Activated T-cell treated with anti-CD3 and anti-CD28 coated beads for 4 hours (primary cell): ENCODE data around the gene CENPP.

Source experiments
- DNase-seq: peaks from one replicate; pipeline ENCODE4 v3.0.0-alpha.2; 2020

The CENPP gene

DNA sequence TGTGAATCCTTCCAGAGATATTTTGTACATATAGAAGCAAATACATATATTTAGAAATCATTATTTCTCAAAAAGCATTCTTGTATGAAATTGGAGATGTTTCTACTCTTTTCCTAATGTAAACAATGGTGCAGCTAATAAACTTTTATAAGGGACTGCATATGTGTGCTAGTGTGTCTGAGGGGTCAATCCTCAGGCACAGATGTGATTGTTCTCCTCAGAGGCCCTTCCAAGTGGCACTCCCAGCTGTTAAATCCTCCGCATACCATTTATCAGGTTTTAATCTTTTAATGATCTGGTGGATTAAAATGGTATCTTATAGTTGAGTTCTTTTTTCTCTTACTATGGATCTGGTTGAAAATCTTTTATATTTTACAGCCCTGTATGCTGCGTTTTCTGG, 104.1 kb downstream of the CENPP start:
- DNase-seq: no peak

- DNase-seq: no peak
Observed at GRCh38 chr9:92432350-92432749, 106.6 kb downstream of the CENPP start.

DNA sequence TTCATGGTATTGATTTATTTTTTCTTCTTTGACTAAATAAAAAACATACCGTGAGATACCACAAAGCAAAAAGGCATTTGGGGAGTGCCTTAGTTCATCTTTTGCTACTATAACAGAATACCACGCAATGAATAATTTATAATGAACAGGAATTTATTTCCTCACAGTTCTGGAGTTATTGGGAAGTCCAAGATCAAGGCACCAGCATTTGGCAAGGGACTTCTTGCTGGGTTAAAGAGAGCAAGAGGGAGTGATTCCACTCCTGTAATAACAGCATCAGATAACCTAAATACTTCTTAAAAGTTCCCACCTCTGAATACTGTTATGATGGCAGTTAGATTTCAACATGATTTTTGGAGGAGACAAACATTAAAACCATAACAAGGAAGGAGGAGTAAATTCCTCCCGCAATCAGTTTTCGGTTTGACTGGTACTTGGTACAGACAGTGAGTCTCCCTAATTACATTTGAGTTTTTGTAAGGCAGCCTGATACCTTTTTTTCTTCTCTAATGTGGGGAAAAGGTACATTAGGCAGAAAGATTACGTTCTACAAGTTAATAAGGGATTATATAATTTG, 107.3 kb downstream of the CENPP start:
- DNase-seq: no peak

DNA sequence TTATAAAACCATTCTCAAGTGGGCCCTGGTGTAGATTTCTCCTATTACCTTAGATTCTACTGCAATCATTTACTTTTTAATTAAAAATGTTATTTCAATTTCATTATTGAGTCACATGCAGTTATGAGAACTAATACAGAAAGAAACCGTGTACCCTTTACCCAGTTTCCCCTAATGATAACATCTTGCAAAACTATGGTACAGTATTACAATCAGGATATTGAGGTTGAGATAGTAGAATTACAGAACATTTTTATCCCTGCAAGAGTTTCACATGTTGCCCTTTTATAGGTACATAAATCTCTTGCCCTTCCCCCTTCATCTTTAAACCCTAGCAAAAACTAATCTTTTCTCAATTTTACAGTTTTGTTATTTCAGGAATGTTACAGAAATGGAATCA, 109.5 kb downstream of the CENPP start:
- no peak for DNase-seq

DNA sequence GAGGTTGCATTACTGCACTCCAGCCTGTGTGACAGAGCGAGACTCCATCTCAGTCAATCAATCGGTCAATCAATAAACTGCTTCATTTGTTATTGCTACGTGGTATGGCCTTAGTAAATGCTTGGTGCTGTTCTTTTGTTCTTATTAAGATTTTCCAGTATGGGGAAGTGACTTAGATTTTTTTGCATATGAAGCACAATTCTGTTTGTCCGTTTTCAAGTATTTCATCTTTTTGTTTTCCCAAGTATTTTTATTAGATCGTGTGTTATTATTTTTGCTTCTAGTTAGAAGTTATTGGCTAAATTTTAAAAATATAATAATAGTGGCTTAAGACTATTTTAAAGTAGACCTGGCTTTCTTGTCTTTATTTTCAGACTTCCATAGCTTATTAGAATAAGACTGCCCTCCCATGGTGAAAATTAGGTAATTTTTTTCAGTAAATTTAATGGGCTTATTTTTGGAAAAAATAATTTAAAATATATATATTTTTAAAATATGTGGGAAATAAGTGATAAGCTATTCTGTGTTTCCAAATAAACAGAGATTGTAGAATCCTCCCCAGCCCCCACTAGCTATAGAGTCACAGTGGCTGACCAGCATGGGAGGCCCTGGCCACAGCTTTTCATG, 113.3 kb downstream of the CENPP start:
- DNase-seq: no peak

DNA sequence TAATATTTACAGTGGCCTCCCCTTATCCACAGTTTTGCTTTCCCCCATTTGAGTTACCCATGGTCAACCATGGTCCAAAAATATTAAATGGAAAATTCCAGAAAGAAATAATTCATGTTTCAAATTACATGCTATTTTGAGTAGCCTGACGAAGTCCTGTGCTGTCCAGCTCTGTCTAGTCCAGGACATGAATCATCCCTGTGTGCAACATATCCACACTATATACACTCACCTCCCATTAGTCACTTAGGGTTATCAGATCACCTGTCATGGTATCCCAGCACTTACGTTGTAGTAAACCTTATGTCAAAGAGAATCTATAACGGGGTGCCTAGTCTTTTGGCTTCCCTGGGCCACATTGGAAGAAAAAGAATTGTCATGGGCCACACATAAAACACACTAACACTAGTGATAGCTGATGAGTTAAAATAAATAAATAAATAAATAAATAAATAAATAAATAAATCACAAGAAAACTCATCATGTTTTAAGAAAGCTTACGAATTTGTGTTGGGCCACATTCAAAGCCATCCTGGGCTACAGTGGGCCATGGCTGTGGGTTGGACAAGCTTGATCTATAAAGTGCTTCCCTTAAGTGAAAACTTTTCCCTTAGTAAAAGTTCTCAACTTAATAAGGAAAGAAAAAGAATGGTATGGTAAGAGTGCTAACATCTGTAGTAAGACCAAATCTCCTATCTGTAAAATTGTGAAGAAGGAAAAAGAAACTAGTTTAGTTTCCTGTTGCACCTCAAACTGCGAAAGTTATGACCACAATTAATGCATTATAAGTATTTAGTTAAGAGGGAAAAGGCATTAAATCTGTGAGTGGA, 114.4 kb downstream of the CENPP start:
- DNase-seq: no peak

GRCh38 chr9:92440751-92441046, 114.9 kb downstream of the CENPP start:
- no peak for DNase-seq

DNA sequence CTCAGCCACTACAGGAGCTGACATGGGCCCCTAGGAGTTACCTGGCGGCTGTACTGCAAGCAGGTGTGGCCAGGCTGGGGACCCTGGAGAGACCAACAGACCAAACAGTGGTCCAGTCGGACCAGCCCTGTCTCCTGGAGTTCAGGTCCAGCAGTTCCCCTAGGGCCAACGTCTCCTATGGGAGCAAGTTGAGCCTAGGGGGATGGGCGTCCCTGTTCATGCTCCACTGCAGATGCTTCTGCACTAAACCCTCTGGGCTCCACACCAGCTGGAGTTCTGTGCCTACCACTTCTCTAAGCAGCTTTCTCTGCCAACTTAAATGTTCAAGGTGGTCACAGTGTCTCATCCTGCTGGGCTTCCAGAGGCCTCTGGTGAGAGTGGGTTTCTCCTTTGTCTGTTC, 119.1 kb downstream of the CENPP start:
- DNase-seq: no peak

DNA sequence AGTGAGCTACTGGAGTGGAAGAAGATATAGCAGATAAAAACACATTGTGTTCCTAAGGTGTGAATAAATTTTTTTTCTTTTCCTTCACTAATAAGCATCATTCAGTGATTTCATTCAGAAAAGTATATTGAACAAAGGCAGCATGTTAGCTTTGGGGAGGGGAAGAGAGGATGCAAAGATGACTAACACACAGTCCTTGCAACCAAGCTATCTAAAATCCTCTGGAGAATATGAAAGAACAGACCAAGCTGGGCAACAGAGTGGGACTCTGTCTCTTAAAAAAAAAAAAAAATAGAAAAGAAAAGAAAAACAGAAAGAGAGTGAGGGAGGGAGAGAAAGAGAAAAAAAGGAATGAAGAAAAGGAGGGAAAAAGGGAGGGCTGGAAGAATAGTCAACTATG, 120.8 kb downstream of the CENPP start:
- no peak for DNase-seq

DNA sequence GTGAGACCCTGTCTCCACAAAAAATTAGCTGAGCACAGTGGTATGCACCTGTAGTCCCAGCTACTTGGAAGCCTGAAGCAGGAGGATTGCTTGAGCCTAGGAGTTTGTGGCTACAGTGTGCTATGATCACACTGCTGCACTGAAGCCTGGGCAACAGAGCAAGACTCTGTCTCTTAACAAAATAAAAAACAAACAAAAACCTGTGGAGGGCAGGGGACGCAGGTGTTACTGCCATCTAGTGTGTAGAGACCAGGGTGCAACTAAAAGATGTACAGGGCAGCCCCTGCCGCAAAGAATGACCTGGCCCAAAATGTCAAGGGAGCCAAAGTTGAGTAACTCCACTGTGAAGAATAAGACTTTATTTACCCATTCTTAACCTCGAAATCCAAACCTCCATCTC, 129.5 kb downstream of the CENPP start:
- DNase-seq: no peak

- DNase-seq: no peak
Observed at GRCh38 chr9:92457576-92457975, 131.8 kb downstream of the CENPP start.

GRCh38 chr9:92463387-92463786, 137.6 kb downstream of the CENPP start:
- DNase-seq: no peak

GRCh38 chr9:92463984-92464383, 138.2 kb downstream of the CENPP start:
- no peak for DNase-seq

DNA sequence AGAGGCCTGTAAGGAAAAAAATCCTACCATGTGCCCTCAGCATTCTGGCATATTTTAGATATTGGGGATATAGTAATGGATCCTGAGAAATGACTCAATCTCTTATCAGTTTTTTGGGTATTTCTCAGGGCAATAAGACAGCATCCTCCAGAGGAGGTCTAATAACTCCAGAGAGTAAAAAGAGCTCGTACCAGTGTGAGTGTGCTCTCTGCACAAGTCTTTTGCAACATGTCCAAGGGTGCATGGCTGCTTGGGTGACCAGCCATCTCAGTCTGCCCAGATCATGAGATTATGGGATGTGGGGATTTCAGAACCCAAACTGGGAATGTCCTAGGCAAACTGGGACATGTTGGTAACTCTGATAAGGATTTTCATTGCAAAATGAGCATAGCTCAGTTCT, 141.3 kb downstream of the CENPP start:
- no peak for DNase-seq

GRCh38 chr9:92467511-92467910, 141.8 kb downstream of the CENPP start:
- DNase-seq: no peak

DNA sequence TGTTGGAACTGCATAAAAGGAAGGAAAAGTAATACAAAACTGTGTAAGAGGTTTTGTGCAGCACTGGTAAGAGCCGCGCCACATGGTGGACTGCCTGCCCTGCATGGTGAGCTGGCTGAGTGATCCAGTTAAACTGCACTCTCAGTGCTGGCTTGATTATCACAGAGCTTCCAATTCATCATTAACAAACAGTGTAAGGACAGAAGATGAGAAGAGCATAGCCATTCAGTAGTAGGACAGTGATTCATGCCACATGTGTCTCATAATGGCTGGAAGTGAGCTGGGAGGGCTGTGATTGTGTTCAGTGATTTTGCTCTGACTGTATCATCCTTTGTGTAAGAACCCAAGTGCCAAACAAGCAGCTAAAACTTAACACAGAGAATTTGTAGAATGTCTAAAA, 142.5 kb downstream of the CENPP start:
- no peak for DNase-seq

- DNase-seq: no peak
Observed at GRCh38 chr9:92474587-92474986, 148.8 kb downstream of the CENPP start.

DNA sequence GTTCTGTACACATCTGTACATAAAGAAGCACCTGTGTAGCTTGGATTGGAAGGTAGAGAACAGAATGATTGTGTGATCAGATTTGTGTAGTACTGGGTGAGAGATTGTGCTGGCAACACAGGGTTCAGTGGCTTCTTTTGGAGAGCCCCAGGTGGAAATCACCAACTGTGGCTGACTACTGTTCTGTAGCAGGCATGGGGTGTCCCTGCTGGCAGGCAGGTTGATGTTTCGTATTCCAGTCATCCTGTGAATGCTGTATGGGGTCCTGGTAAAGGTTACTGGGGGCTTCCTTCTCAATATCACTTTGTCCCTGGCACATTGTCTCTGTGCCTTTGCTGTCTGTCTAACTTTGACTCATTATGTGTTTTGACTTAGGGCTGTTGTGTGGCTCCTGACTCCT, 151.2 kb downstream of the CENPP start:
- no peak for DNase-seq

DNA sequence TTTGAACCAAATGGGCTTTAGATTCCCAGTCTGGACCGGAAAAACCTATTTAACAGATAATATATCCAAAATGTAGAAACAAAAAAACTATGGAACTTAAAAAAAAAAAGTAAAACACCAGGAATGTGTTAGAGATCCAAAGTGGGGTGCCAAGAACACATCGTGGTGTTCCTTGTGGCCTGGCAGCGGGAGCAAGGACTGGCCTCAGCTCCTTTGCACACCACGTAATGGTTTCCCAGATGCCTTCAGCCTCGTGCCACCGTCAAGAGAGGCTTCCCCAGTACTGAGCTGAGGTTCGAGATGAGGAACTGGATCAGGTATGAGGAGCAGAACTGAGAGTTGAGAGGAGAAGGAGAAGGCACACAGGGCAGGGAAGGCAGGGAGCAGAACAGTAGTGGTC, 153.0 kb downstream of the CENPP start:
- no peak for DNase-seq

DNA sequence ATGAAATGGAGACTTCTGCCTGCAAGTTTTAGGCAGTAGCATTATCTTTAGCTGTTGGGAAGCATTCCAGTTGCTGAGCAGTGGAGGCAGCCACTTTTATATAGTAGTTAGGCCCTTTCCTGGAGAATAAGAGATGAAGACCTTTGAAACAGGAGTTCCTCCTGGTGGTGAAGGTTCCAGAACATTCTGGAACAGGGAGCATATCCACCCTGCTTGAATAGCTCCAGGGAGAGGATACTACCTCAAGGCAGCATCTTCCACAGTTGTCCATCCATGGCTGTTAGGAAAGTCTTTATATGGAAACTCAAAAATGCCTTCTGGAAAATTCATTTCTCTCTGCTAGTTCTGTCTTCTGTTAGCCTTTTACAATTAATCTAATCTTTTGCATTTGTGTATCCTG, 153.6 kb downstream of the CENPP start:
- no peak for DNase-seq

GRCh38 chr9:92480291-92480771, 154.6 kb downstream of the CENPP start:
- no peak for DNase-seq

DNA sequence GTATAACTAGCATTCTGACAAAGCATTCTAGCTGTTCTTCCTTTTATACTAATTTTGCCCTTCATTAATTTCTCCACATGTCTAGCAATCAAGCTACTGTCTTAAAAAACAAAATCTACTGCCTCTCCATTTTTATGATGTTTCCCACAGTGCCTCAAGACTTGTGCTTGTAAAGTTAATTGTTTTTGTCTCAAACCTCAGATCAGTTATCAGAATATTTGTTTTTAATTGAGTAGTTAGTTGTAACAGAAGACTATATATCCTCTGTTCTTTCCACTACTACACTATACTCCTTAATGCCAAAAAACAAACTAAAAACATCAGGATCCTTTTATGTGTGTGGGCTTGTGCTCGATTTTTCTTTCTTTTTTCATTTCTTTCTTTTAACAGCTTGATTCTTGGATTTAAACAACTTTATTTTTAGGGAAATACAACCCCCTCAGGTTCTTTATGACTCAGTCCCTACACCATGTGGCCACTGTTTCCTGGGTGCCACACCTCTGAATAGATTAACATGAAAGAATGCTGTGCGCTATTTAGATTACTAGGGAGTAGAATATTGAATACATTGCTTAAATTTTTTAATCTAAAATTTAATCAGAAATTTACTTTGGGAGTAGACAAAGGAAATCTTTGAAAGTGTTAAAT, 155.4 kb downstream of the CENPP start:
- DNase-seq: no peak

GRCh38 chr9:92482329-92482728, 156.6 kb downstream of the CENPP start, which contains the start of gene ASPN:
Gene ASPN (minus strand): TSS chr9:92482506.
- no peak for DNase-seq

DNA sequence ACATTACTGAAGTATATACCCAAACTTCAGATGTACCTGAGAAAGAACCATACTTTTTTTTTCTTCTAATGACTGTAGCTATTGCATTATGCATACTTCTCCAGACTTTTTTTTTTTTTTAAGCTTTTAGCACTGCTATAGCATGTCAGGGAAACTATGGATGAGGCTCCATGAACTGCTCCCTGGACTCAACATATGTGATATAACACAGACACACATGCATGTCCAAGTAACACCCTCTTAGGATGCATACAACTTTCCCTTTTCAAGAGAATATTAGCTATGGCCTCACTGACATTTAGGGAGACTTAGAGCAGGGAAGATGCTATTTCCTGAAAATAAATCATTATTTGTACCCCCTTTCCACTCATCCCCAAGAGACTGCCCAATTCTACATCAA, 157.1 kb downstream of the CENPP start:
- DNase-seq: no peak
